D721Med (cell line): ENCODE results near the gene PRSS57.

Experiments
- DNase-seq: peaks from one replicate; pipeline ENCODE4 v3.0.0; 2011; ENCODE audit warnings: low spot score; ENCODE audit not compliant: insufficient read length
- FAIRE-seq: peaks from 2 replicates; lab custom pipeline; 2011; peaks lifted over from hg19 to GRCh38; lab: Jason Lieb, UNC
- TF ChIP-seq, protein P1 (sequence below): IDR thresholded peaks from 2 replicates; pipeline ENCODE4 v1.5.1; 2012; ENCODE audit warnings: mild to moderate bottlenecking, control low read depth; ENCODE audit not compliant: insufficient read depth; ENCODE audit errors: missing control alignments

PRSS57 gene

GRCh38 chr19:662962-663681, 32.1 kb downstream of the PRSS57 start, which contains the start of gene RNF126:
Gene RNF126, minus strand, starts transcription at chr19:663214. Its CDS starts 93 bp downstream, at chr19:663121.
- peak; percentile 95 for DNase-seq
- TF ChIP-seq, protein P1, sequence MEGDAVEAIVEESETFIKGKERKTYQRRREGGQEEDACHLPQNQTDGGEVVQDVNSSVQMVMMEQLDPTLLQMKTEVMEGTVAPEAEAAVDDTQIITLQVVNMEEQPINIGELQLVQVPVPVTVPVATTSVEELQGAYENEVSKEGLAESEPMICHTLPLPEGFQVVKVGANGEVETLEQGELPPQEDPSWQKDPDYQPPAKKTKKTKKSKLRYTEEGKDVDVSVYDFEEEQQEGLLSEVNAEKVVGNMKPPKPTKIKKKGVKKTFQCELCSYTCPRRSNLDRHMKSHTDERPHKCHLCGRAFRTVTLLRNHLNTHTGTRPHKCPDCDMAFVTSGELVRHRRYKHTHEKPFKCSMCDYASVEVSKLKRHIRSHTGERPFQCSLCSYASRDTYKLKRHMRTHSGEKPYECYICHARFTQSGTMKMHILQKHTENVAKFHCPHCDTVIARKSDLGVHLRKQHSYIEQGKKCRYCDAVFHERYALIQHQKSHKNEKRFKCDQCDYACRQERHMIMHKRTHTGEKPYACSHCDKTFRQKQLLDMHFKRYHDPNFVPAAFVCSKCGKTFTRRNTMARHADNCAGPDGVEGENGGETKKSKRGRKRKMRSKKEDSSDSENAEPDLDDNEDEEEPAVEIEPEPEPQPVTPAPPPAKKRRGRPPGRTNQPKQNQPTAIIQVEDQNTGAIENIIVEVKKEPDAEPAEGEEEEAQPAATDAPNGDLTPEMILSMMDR: no peak
- no peak for FAIRE-seq

GRCh38 chr19:662207-662961, 32.9 kb downstream of the PRSS57 start:
- FAIRE-seq (no peak), DNase-seq (no peak)
- TF ChIP-seq, protein P1: no peak

DNA sequence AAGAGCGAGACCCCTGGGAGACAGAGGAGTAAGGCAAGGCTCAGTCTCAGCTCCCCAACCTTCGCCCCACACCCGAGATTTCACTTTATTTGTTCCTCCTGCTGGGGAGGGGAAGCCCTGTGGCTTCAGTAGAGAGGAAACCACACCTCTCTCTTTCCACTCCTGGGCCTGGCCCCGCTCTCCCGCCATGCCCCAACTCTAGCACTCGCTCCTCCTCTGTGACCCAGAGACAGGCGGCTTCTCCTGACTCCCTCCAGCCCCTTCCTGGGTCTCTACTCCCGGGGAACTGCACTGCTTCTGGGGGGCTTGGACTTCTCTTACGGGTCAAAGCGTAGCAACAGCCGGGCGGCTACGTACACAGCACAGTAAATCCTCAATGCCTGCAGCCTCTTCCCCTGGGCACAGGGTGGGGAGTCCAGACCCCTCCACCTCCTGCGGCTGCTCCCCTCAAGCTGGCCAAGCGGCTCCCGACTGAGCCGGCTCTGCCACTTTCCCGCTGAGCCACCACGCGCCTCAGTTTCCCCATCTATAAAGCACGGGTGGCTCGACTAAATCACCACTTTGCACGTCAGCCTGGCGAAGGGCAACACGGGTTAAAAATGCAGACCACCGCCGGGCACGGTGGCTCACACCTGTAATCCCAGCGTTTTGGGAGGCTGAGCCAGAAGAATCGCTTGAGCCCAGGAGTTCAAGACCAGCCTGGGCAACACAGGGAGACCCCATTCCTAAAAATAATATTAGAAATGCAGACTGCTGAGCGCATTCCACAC, 33.6 kb downstream of the PRSS57 start:
- DNase-seq: no peak
- TF ChIP-seq, protein P1: no peak
- FAIRE-seq: no peak

GRCh38 chr19:660793-661426, 34.3 kb downstream of the PRSS57 start:
- no peak for FAIRE-seq
- TF ChIP-seq, protein P1: no peak
- no peak for DNase-seq

DNA sequence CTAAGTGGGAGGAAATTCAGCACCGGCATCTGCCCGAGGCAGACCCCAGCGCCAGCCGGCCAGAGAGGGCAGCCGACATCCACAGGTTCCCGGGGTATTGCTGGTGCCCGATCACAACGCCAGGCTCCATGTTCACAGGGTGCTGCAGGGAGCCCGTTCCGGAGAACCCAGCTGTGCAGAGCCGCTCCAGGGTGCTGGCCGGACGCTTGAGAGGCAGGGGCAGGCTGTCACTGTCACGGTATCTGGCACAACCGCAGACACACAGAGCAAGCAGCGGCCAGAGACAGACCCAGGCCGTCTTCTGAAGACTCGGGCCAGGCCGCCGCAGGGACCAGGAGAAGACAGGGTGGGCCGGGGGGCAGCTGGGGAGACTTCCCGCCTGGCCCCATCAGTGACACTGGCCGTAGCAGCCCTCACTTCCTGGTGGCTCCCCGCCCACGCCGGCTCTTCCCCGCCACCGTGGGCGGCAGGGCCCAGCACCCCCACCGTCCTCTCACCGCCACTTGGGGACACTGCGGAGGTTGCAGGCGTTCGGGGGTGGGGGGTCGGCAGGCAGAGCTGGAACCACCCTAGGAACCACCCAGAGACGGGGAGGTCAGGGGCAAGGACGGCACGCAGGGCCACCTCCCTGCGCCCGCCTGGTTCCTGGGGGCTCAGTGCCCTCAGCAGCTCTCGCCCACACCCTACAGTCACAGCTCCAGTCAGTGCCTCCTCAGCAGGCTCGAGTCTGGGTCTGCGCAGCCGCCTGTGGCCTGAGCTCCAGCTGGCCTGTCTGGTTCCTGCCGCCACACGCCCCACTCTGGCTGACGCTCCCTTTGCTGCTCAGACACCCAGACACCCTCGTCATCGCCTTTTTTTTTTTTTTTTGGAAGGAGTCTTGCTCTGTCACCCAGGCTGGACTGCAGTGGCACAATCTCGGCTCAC, 36.1 kb downstream of the PRSS57 start:
- TF ChIP-seq, protein P1: no peak
- FAIRE-seq: no peak
- no peak for DNase-seq
